Activated CD8-positive, alpha-beta memory T cell treated with anti-CD3 and anti-CD28 coated beads for 36 hours (primary cell): Measurements from ENCODE around the gene AKIRIN1. TPM values are rescaled to one million over a fixed set of nuclear protein-coding genes. Genes with fewer than 3 reads are reported as not detected.
"Not testable (repeated sequence)": the region's sequence is repeated elsewhere in the genome, so short reads cannot be mapped to it uniquely, and the experiment has no call there.

ENCODE experiments used
- CTCF ChIA-PET: fragments of 350-600 bp; sonication (Branson Sonifier 250); formaldehyde crosslinking; loops from one replicate; lab custom pipeline; 2021; ENCODE audit warnings: antibody characterized with exemption; lab: Charles Lee
- POLR2A ChIA-PET: fragments of 350-600 bp; sonication (Branson Sonifier 250); formaldehyde crosslinking; loops from one replicate; lab custom pipeline; 2021; ENCODE audit warnings: antibody characterized with exemption; lab: Charles Lee
- total RNA-seq, 2 experiments: library from RNA; stranded (reverse); gene quantifications; one replicate each; pipeline ENCODE4 v1.2.3, GENCODE V29; 2021

AKIRIN1 gene
- 10 to 100 TPM; 66.7 to 72.3 TPM for total RNA-seq

- POLR2A ChIA-PET = interaction anchor here (0.6 to 1.0 kb wide), 3 partner anchors 11 to 119 kb away, joined by 4 to 6 read pairs (median 5); no protein-coding TSS in a partner anchor
Measured at GRCh38 chr1:38990738-38991637, at the start of gene AKIRIN1. Gene AKIRIN1 (plus strand): TSS chr1:38991276. CDS start chr1:38991381, 105 bp downstream.

GRCh38 chr1:38941527-38942019 lies 49.5 kb upstream of the AKIRIN1 start, which contains the start of gene RHBDL2:
Gene RHBDL2 (minus strand): TSS chr1:38941830. CDS start chr1:38919212, 22,618 bp downstream.
- POLR2A ChIA-PET = no interaction called here
- CTCF ChIA-PET = no interaction called here

More at GRCh38 chr1:38990738-38991637, at the start of gene AKIRIN1:
- CTCF ChIA-PET = no interaction called here

- ChIA-PET POLR2A (no interaction called here), CTCF (interaction anchor here (0.6 to 0.7 kb wide), 2 partner anchors 35 to 64 kb away, joined by 3 to 6 read pairs; no protein-coding TSS in a partner anchor)
Measured at GRCh38 chr1:38942664-38943428, 48.2 kb upstream of the AKIRIN1 start.

GRCh38 chr1:38944547-38944946 lies 46.5 kb upstream of the AKIRIN1 start:
- ChIA-PET CTCF (no interaction called here), POLR2A (no interaction called here)

- POLR2A ChIA-PET = interaction anchor here (0.6 kb wide), 1 partner anchor 77 kb away, joined by 3 read pairs; no protein-coding TSS in a partner anchor
- CTCF ChIA-PET = no interaction called here
Measured at GRCh38 chr1:38950553-38950952, 40.5 kb upstream of the AKIRIN1 start.

GRCh38 chr1:38953433-38953860 lies 37.6 kb upstream of the AKIRIN1 start:
- CTCF ChIA-PET = interaction anchor here (0.6 kb wide), 1 partner anchor 111 kb away, joined by 5 read pairs; no protein-coding TSS in a partner anchor
- POLR2A ChIA-PET = no interaction called here

GRCh38 chr1:38958967-38959366 lies 32.1 kb upstream of the AKIRIN1 start:
- ChIA-PET CTCF (no interaction called here), POLR2A (no interaction called here)

- ChIA-PET CTCF (no interaction called here), POLR2A (no interaction called here)
Measured at GRCh38 chr1:38962113-38962512, 29.0 kb upstream of the AKIRIN1 start.

- CTCF ChIA-PET = no interaction called here
- POLR2A ChIA-PET = no interaction called here
Measured at GRCh38 chr1:38962560-38962959, 28.5 kb upstream of the AKIRIN1 start.

GRCh38 chr1:38964140-38964548 lies 26.9 kb upstream of the AKIRIN1 start:
- CTCF ChIA-PET = interaction anchor here (0.7 to 1.7 kb wide), 2 partner anchors 19 to 82 kb away, joined by 3 read pairs; no protein-coding TSS in a partner anchor
- POLR2A ChIA-PET = interaction anchor here (0.7 kb wide), 1 partner anchor 26 kb away, joined by 5 read pairs; no protein-coding TSS in a partner anchor

- POLR2A ChIA-PET = interaction anchor here (0.8 kb wide), 1 partner anchor 380 kb away, joined by 4 read pairs; no protein-coding TSS in a partner anchor
- CTCF ChIA-PET = not testable (repeated sequence)
Measured at GRCh38 chr1:38973145-38973544, 17.9 kb upstream of the AKIRIN1 start.

GRCh38 chr1:38973659-38974437 lies 17.2 kb upstream of the AKIRIN1 start:
- POLR2A ChIA-PET = interaction anchor here (0.8 kb wide), 1 partner anchor 381 kb away, joined by 4 read pairs; no protein-coding TSS in a partner anchor

GRCh38 chr1:38977399-38978244 lies 13.5 kb upstream of the AKIRIN1 start:
- CTCF ChIA-PET = interaction anchor here (0.6 kb wide), 1 partner anchor 132 kb away, joined by 3 read pairs; no protein-coding TSS in a partner anchor
- POLR2A ChIA-PET = interaction anchor here (0.6 to 0.7 kb wide), 2 partner anchors 17 to 50 kb away, joined by 3 to 8 read pairs; no protein-coding TSS in a partner anchor

More at GRCh38 chr1:38973659-38974437, 17.2 kb upstream of the AKIRIN1 start:
- CTCF ChIA-PET = no interaction called here

- ChIA-PET POLR2A (interaction anchor here (0.7 kb wide), 1 partner anchor 16 kb away, joined by 3 read pairs; no protein-coding TSS in a partner anchor), CTCF (interaction anchor here (0.6 kb wide), 1 partner anchor 132 kb away, joined by 3 read pairs; no protein-coding TSS in a partner anchor)
Measured at GRCh38 chr1:38978245-38978542, 12.9 kb upstream of the AKIRIN1 start.

GRCh38 chr1:38979380-38979779 lies 11.7 kb upstream of the AKIRIN1 start:
- POLR2A ChIA-PET, CTCF ChIA-PET: not testable (repeated sequence)

GRCh38 chr1:38989979-38990378 lies 1.1 kb upstream of the AKIRIN1 start:
- ChIA-PET CTCF (interaction anchor here (0.7 kb wide), 1 partner anchor 35 kb away, joined by 4 read pairs; no protein-coding TSS in a partner anchor), POLR2A (no interaction called here)

GRCh38 chr1:38990386-38990737 lies 714 bp upstream of the AKIRIN1 start:
- CTCF ChIA-PET = no interaction called here
- POLR2A ChIA-PET = interaction anchor here (0.6 to 1.0 kb wide), 2 partner anchors 12 to 26 kb away, joined by 4 to 5 read pairs; no protein-coding TSS in a partner anchor
